Posterior cingulate gyrus (tissue), 11 donors: ENCODE data around the gene FAM53B.

Experiments
- DNase-seq, 10 donors: peaks; one replicate each; pipeline versions ENCODE4 v3.0.0 to v3.0.0-alpha.2; 2020 to 2021; ENCODE audit warnings: mixed read lengths in 3 of 10
- intact Hi-C: fragments of 100-400 bp; cut with DNase I; formaldehyde crosslinking; loops from one replicate; pipeline ENCODE4 v1.15.1; 2023

FAM53B gene

DNA sequence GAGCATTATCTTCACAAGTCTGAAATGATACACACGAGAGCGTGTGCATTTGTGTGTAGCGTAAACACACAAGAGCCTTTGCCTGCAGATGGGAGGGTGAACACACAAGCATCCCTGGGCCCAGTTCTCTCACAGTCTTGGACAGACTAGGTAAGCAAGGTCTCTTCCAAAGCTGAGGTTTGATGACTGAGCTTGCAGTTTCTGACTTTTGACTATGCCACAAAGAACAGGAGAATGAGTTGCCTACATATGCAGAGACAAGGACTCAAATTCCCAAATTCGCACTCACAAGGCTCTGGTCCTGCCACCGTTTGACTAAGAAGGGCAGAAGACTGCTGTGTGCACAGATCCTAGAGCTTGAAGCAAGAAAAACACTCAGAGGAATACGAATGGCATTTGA lies 55.8 kb downstream of the FAM53B start:
- DNase-seq = peak in 2 of 10 donors; percentile 25 to 41
- intact Hi-C loops = no loop called here

DNA sequence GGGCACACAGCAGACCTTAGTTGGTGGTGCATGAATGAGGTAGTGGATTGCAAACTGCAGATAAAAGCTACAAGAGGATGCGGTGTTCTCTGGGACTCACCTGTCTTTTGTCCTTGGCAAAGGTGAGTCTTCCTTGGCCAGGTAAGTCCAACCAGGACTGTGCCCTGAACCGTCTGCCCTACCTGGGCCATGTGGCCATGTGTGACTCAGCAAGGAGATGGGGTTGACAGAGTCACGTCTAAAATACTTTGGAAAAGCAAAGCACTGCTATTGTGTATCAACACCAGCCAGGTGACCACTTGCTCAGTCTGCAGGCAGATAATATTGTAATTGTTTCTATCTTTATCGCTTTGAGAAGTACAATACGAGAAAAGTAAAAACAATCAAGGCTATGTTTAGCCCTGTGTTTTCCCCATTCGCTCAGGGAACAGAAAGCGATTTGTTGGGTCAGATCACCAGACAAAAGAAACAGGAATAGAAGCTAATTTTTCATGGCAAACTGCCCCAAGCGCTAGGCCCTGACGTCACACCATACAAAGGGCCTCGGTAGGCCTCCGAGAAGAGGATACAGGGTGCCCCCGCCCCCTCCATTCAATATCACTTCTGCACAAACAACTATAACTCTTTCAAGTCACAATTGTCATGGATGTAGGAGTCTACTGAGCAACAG lies 57.3 kb downstream of the FAM53B start:
- DNase-seq = peak in 9 of 10 donors; percentile 63 to 96 (median 81)
- intact Hi-C loops = no loop called here

DNA sequence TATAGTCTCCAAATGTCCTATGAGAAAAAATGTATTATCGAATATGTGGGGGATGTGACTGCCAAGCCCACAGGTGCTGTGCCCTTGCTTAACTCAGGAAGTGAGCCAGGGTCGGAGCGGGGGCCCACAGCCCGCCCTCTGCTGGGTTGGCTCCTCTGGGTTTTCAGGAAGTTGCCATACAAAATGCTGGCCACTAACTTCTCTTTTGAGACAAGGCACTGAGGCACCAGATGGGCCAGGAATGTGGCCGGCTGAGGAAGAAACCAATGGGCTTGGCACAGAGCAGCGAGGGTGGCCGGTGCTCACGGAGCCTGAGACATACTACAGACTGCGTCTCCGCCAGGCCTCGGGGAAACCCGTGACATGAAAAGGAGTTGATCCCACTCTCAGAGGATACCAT lies 58.9 kb downstream of the FAM53B start:
- intact Hi-C loops = no loop called here
- DNase-seq = peak in 8 of 10 donors; percentile 53 to 94 (median 72)

DNA sequence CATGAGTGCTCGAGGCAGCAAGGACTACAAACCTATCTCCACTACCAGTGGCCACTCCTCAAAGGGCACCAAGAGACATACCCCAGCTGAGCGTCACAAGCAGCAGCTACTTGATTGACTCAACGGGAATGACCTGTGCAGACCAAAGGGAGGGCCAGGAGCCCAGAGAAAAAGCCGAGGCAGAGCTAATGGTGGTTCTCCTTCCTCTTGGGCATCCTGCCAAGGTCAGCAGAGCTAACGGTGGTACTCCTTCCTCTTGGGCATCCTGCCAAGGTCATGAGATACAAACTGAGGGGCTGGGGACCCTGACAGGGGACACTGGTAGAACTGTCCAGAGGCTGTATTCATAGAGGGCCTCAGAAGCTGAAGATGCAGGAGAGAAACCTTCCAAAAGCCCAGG lies 60.4 kb downstream of the FAM53B start:
- intact Hi-C loops = no loop called here
- DNase-seq = peak in 2 of 10 donors; percentile 55 to 61

DNA sequence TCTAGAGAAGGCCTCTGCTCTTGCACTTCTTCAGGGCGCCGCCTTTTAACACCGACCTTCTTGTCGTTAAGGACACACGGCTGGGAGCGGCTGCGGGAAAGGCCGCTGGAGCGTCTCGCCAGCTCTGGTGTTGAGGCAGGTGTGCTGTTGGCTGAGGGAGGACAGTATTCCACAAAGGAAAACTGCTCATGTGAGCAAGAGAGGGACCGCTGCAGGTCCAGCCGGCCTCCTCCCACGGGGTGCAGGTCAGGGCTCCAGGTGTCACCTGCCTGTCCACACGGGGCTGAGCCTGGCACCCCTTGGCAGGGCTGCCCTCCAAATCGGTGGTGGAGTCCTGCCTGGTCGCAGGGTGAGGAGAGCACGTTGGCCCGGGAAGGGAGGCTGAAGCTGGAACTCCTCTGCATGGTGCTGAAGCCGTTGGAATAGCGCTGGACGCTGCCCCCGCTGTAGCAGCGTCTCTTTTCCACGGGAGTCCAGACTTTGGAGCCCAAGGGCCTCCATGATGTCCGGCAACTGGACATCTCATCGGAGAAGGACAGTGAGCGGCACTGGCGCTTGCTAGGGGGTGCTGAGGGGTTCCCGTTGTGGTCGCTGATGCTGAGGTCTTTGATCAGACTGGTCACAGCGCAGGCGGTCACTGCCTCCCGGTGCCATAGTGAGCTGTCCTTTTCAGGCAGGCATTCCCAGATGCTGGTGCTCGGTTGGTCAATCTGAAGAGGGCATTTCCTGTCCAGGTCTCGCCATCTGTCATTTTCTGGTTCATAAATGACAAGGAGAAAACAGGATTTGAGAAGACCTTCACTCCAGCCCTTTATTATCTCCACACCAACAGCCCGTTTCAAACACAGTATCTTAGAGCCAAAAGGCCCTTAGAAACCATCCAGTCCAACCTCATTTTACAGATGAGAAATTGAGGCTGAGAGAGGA lies 62.3 kb downstream of the FAM53B start:
- peak in 3 of 10 donors; percentile 46 to 77 (median 73) for DNase-seq
- intact Hi-C loops = no loop called here

GRCh38 chr10:124681091-124681490 lies 63.1 kb downstream of the FAM53B start:
- intact Hi-C loops = no loop called here
- DNase-seq = peak in 1 of 10 donors; percentile 76

GRCh38 chr10:124680675-124681074 lies 63.5 kb downstream of the FAM53B start:
- DNase-seq = peak in 3 of 10 donors; percentile 49 to 86 (median 56)
- intact Hi-C loops = no loop called here

GRCh38 chr10:124679401-124679800 lies 64.8 kb downstream of the FAM53B start:
- peak in 3 of 10 donors; percentile 57 to 68 (median 60) for DNase-seq
- intact Hi-C loops = no loop called here

DNA sequence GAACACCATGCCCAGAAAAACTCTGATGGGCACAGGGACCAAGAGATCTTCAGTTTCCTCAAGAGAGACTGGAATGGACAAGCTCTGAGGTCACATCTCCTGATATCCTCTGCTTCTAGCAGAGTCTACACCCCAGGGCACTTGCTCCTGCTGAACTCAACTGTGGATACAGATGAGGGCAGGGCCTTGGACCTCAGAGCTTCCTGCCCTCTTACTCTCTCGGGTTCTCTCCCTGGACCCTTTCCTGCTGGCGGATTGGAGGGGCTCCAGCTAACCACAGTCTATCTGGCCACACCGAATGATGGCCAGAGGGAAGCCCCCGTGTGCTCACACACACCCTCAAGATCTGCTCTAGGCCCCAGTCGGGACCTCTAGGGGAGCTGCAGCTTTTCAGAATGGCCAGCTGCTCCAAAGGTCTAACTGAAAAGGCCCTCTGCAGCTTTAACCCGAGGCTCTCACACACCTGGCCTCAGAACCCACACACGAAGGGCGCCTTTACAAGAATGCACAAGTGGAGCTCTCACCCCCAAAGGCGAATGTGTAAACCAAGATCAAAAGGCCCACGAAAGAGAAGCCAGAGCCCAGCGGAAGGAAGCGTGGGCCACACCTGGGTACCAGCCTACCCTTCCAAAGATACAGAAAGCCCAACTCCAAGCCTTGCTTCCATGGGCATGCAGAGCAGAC lies 65.5 kb downstream of the FAM53B start:
- intact Hi-C loops = no loop called here
- DNase-seq = peak in 3 of 10 donors; percentile 44 to 48 (median 46)

DNA sequence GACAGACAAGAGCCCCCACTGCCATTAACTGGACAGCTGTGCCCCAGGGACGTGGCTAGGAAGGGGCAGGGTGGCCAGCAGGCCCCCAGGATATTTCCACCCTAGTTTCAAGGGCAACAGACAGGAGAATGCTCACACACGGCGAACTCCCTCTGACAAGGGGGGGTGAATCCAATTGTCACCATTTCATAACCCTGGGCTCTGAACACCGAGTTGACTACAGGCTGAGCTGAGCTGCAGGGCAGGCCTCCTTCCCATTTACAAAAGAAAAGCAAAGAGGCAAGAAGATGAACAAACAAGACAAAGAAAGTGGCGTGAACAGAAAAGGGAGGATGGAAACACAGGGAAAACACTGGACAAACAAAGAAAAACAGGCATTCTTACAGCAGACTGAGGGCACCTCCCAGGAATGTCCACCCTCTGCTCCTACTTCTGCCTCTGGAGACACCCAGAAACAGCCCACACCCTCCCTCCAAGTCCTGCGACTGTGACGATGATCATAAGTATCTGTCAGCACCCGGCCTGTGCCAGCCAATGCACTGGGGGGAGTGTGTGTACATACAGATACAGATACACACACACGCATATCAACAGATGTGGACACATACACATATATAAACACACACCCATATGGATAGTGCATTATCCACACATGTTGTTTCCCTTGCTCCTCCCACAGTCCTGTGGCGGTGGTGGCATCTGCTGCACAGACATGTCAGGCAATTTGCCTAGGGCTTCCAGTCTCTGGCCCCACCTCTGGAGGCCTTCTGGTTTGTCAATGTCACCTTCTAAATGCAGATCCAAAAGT lies 66.2 kb downstream of the FAM53B start:
- intact Hi-C loops = no loop called here

GRCh38 chr10:124677293-124677699 lies 66.9 kb downstream of the FAM53B start:
- DNase-seq = peak in 3 of 10 donors; percentile 53 to 85 (median 74)
- intact Hi-C loops = no loop called here

More for the DNA sequence above, 66.2 kb downstream of the FAM53B start:
- peak in 3 of 10 donors; percentile 64 to 86 (median 72) for DNase-seq

DNA sequence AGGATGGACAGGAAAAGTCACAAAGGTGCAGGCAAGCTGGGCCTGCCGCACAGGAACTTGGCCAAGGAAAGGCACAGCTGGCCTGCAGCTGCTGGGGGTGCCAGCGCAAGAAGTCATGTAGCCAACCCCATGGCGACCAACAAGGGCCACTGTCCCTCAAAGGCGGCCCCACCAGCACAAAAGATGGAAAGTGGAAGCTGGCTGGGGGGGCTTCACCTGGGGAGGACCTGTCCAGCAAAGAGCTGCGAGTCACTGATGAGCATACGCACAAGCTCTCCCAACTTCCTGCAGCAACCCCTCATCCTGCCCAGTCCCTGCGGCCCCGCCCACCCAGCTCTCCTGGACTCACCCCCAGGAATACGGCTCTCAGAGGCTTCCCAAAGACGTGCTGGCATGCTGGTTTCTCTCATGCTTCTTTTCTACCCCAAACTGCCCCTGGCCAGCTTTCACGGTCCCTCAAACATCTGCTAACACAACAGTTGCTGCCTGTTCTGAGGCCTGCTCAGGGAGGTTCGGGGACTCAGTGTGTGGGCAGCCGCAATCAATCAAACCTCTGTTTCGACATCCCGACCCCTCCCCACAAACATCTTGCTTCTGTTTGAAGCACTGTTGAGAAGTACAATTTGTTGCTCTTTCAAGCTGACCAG lies 67.6 kb downstream of the FAM53B start:
- peak in 3 of 10 donors; percentile 53 to 81 (median 64) for DNase-seq
- intact Hi-C loops = no loop called here

- no peak for DNase-seq
- intact Hi-C loops = no loop called here
Measured at GRCh38 chr10:124675824-124676223, 68.4 kb downstream of the FAM53B start.

DNA sequence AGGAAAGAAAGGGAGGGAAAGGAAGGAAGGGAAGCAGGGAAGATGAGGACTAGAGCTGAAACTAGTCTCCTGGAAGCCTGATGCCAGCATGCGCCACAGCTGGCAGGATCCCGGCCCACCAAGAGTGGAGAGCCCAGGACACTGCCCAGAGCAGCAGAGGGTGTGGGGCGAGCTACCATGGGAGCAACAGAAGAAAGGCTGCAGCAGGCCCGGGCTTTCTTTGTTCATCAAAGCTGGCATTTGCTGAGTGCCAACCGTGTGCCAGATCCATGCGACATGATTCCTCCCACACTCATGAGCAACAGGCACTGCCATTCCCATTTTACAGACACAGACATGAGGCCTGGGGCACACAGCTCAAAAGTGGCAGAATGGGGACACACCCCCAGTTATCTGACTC lies 68.9 kb downstream of the FAM53B start:
- intact Hi-C loops = no loop called here
- DNase-seq = peak in 5 of 10 donors; percentile 35 to 94 (median 78)

- peak in 3 of 10 donors; percentile 50 to 70 (median 66) for DNase-seq
- intact Hi-C loops = no loop called here
Measured at GRCh38 chr10:124674768-124675222, 69.4 kb downstream of the FAM53B start.

DNA sequence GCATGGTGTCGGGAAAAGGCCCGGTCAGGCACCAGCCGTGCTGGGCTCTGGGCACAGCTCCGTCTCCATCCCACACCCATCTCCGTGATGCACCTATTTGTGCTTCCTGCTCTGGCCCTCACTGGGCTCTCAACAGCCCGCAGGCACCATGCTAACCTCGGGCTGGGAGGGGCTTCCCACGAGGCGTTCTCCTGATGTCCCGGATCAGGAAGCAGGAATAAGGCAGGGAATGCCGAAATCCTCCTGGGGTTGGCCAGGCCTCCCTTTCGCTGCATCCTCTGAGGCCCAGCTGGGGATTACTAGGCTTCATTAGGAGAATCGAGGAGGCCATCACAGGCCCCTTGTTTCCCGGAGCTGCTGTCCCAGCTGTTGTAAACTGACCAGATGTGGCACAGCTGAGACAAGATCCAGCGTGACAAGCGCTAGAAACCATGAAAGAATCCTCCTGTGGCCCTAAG lies 72.0 kb downstream of the FAM53B start:
- intact Hi-C loops = no loop called here
- DNase-seq = peak in 7 of 10 donors; percentile 52 to 96 (median 67)

- DNase-seq = peak; percentile 59 to 97 (median 75)
- intact Hi-C loops = loop anchor here (1.0 kb wide), 1 partner anchor 48 kb away; no protein-coding TSS in a partner anchor
Measured at GRCh38 chr10:124671486-124672075, 72.6 kb downstream of the FAM53B start.

DNA sequence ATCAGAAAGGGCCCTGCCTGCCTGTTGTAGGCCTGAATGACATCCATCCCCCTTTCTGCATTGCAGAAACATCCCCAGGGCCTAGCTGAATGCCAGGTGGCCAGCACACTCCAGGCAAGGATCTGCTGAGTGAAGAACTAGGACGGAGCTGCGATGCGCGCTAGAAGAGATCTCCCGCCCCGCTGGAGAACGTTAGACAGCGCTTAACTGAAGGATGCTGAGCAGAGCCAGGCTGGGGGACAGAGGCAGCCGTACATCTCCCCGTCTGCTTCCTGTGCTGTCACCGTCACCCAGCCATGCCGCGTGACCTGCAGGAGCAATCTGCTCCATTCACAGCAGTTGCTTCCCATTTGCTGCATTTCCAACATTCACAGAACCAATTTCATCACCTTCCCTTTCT lies 73.3 kb downstream of the FAM53B start:
- intact Hi-C loops = loop anchor here (1.0 kb wide), 1 partner anchor 48 kb away; no protein-coding TSS in a partner anchor
- DNase-seq = peak in 9 of 10 donors; percentile 39 to 95 (median 60)
